Cerebellar cortex (tissue), 1 donor: Measurements from ENCODE around the gene IL22RA1.

ENCODE experiments used
- DNase-seq: peaks from one replicate; pipeline ENCODE4 v3.0.0-alpha.2; 2015; ENCODE audit warnings: low spot score

IL22RA1 gene

GRCh38 chr1:24138476-24139221 lies 4.3 kb downstream of the IL22RA1 start:
- DNase-seq: no peak

- no peak for DNase-seq
Measured at GRCh38 chr1:24136956-24137539, 5.9 kb downstream of the IL22RA1 start.

GRCh38 chr1:24134376-24134775 lies 8.6 kb downstream of the IL22RA1 start:
- DNase-seq: no peak

- DNase-seq: no peak
Measured at GRCh38 chr1:24133819-24134218, 9.1 kb downstream of the IL22RA1 start.

GRCh38 chr1:24130385-24130784 lies 12.6 kb downstream of the IL22RA1 start:
- no peak for DNase-seq

- no peak for DNase-seq
Measured at GRCh38 chr1:24127801-24128363, 15.1 kb downstream of the IL22RA1 start.

- DNase-seq: no peak
Measured at GRCh38 chr1:24127134-24127800, 15.7 kb downstream of the IL22RA1 start.

GRCh38 chr1:24126672-24127023 lies 16.3 kb downstream of the IL22RA1 start:
- DNase-seq: no peak

GRCh38 chr1:24126018-24126671 lies 16.8 kb downstream of the IL22RA1 start:
- DNase-seq: no peak

- DNase-seq: no peak
Measured at GRCh38 chr1:24125456-24125855, 17.5 kb downstream of the IL22RA1 start.

GRCh38 chr1:24124980-24125379 lies 18.0 kb downstream of the IL22RA1 start:
- DNase-seq: no peak

- no peak for DNase-seq
Measured at GRCh38 chr1:24123611-24124010, 19.3 kb downstream of the IL22RA1 start.

- no peak for DNase-seq
Measured at GRCh38 chr1:24122776-24123175, 20.2 kb downstream of the IL22RA1 start.

GRCh38 chr1:24121406-24121805 lies 21.5 kb downstream of the IL22RA1 start:
- DNase-seq: no peak

- no peak for DNase-seq
Measured at GRCh38 chr1:24120965-24121364, 22.0 kb downstream of the IL22RA1 start.

- DNase-seq: no peak
Measured at GRCh38 chr1:24119859-24120756, 22.8 kb downstream of the IL22RA1 start.

- no peak for DNase-seq
Measured at GRCh38 chr1:24119489-24119858, 23.5 kb downstream of the IL22RA1 start.

GRCh38 chr1:24118410-24119242 lies 24.3 kb downstream of the IL22RA1 start:
- DNase-seq: no peak

- no peak for DNase-seq
Measured at GRCh38 chr1:24117722-24118409, 25.1 kb downstream of the IL22RA1 start.

GRCh38 chr1:24117132-24117531 lies 25.8 kb downstream of the IL22RA1 start:
- DNase-seq: no peak
